SH-SY5Y (cell line): ENCODE measurements around the gene HOXB6.

Experiments
- GATA2 ChIP-seq: IDR thresholded peaks from 2 replicates; pipeline ENCODE4 v1.6.1; 2011; ENCODE audit warnings: mild to moderate bottlenecking, low read depth, low read length
- GATA3 ChIP-seq: IDR thresholded peaks from 2 replicates; pipeline ENCODE4 v1.6.1; 2011; ENCODE audit warnings: low read depth, mild to moderate bottlenecking, low read length, moderate library complexity

DNA sequence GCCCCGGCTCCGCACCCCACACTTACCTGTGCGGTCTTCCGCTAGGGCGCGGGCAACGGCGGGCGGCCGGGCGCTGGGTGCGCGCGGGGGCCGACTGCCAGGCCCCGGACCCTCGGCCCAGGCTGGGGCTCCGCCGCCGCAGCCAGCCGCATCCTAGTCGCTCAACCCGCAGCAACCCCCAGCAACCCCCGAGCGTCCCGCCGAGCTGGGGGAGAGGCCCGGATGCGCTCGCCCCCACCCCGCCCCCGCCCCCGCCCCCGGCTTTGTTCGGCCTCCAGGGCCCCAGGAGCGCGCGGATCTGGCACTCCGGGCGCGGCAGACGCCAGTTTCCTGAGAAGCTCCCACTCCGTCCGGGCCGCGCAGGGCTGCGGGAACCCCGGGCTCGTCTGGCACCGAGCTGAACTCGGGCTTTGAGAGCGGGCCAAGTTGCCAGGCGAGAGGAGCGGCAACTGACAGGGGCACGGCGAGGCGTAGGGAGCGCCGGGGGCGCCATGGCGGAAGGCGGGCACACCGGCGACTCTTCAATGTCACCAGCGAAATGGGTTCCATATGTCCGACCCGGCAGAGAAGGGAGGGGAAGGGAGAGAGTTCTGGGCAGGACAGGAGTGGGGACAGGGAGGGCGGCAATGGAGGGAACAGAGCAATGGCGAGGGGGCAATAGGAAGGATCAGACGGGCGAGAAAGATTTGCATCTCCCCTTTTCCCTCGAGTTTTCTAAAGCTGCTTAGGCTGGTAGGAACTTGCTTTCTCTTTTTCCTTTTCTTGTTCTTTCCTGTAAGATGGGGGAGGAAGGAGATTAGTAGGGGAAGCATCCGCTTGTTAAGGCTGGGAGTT, 40.4 kb downstream of the HOXB6 start:
- TF ChIP-seq GATA2, result no peak
- no peak for TF ChIP-seq GATA3
